Subcutaneous adipose tissue (tissue), 4 donors: ENCODE results near the gene FOXI2. TPM values are rescaled to one million over a fixed set of nuclear protein-coding genes. Genes with fewer than 3 reads are reported as not detected.

Experiments used
- CTCF ChIP-seq: fragments of 450-650 bp; IDR thresholded peaks from one replicate; pipeline ENCODE4 v1.5.1; 2016; ENCODE audit warnings: low read depth, mild to moderate bottlenecking, control low read depth, antibody characterized with exemption, moderate library complexity
- total RNA-seq, 4 donors: library from RNA; depleted of rRNA; stranded (reverse); fragments of >200 nt; gene quantifications; one replicate each; pipeline ENCODE4 v1.1.0, GENCODE V29; 2016

FOXI2 gene
- total RNA-seq, 4 donors from 2014 or later, result 0.22 TPM; not detected in 3

- TF ChIP-seq CTCF, result no peak
Measured at GRCh38 chr10:127762925-127763324, 25.9 kb downstream of the FOXI2 start.

- TF ChIP-seq CTCF, result no peak
Measured at GRCh38 chr10:127774766-127775559, 38.0 kb downstream of the FOXI2 start.

GRCh38 chr10:127776816-127777215 is 39.8 kb downstream of the FOXI2 start:
- no peak for TF ChIP-seq CTCF

GRCh38 chr10:127781412-127781811 is 44.4 kb downstream of the FOXI2 start:
- no peak for TF ChIP-seq CTCF

GRCh38 chr10:127787873-127788272 is 50.9 kb downstream of the FOXI2 start:
- TF ChIP-seq CTCF, result no peak

GRCh38 chr10:127790066-127790624 is 53.2 kb downstream of the FOXI2 start:
- TF ChIP-seq CTCF, result no peak

Other genes starting within 250 kb of the FOXI2 start
- gene NPS, start 187.9 kb upstream of the FOXI2 start, total RNA-seq, result not detected
- not detected for gene CLRN3, start 155.8 kb downstream of the FOXI2 start, total RNA-seq
- 10 to 100 TPM; 10.7 to 66.8 (median 27.9) TPM for gene PTPRE, start 169.9 kb downstream of the FOXI2 start, total RNA-seq